ENCODE measurements around the gene FAM171A2. TPM values are rescaled to one million over a fixed set of nuclear protein-coding genes. Genes with fewer than 3 reads are reported as not detected.

Gene FAM171A2
- total RNA-seq, 3 donors from 2014 or later: 0.88 to 2.9 (median 2.7) TPM

DNA sequence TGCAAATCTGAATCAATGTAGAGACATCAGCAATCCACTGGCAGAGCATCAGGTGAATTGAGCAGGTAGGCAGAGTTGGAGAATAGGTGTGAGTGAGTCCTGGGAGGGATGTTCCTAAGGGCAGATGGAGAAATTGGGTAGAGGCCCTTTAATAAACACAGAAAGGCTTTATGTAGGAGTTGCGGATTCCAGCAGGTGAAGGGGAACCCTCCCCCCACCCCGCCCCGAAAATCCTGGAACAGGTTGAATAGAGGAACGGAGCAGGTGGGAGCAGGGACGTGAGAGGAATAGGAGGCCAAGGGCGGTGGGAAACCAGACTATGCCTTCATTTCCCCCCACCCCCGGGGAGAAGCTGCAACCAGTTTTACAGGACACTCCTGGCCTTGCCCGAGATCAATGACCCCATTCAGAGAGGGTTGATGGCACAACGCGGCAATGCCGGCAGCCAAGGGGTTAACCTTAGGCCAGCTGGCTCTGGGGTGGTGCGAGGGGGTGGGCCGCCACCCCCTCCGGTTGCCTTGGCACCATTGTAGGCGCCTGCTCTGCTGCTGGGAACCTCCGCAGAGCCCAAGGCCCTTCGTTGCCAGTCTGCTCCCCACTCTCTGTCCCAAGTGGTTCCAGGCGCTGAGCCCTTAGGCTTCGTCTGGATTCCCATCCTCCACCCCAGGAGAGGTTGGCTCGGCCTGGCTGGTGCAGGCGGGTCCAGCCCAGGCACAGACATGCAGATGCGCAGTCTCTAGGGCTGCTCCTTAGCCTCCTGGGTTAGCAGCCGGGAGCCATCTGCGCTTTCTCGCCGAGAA, 56.1 kb downstream of the FAM171A2 start:
- TF ChIP-seq, protein P1, sequence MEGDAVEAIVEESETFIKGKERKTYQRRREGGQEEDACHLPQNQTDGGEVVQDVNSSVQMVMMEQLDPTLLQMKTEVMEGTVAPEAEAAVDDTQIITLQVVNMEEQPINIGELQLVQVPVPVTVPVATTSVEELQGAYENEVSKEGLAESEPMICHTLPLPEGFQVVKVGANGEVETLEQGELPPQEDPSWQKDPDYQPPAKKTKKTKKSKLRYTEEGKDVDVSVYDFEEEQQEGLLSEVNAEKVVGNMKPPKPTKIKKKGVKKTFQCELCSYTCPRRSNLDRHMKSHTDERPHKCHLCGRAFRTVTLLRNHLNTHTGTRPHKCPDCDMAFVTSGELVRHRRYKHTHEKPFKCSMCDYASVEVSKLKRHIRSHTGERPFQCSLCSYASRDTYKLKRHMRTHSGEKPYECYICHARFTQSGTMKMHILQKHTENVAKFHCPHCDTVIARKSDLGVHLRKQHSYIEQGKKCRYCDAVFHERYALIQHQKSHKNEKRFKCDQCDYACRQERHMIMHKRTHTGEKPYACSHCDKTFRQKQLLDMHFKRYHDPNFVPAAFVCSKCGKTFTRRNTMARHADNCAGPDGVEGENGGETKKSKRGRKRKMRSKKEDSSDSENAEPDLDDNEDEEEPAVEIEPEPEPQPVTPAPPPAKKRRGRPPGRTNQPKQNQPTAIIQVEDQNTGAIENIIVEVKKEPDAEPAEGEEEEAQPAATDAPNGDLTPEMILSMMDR (IDR thresholded peaks at IDR 0.05): no peak
- TF ChIP-seq POLR2A (IDR thresholded peaks at IDR 0.05) (no peak), POLR2AphosphoS5 (IDR thresholded peaks at IDR 0.05) (no peak)
- Histone ChIP-seq H3K27ac (peak overlapping the region in 1 of 2 donors; percentile 1), H3K36me3 (no peaks in the 10 kb centered on the region), H3K4me3 (peak overlapping the region; percentile 35 to 70 (median 50)), H3K4me1 (peaks cover 0 to 6% of the 10 kb centered on the region in 2 donors), H3K9me3 (no peaks in the 10 kb centered on the region), H3K27me3 (peaks cover 0 to 3% of the 10 kb centered on the region in 2 donors)
- intact Hi-C loops (cut with DNase I; ENCODE audit: low total_unique reads): no loop called here
- DNase-seq (ENCODE audit: low spot score in 2 of 2): no peak

DNA sequence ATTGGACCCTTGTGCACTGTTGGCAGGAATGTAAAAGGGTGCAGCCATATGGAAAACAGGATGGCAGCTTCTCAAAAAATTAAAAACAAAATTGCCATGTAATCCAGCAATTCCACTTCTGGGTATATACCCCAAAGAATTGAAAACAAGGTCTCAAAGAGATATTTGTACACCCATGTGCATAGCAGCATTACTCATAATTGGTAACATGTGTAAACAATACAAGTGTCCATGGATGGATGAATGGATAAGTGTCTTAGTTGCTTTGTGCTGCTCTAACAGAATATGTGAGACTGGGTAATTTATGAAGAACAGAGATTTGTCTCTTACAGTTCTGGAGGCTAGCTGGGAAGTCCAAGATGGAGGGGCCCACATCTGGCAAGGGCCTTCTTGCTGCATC, 59.0 kb downstream of the FAM171A2 start:
- intact Hi-C loops (cut with DNase I; ENCODE audit: low total_unique reads): no loop called here
- Histone ChIP-seq H3K9me3 (no peaks in the 10 kb centered on the region), H3K27me3 (peaks cover 0 to 2% of the 10 kb centered on the region in 2 donors), H3K4me3 (no peak overlapping the region), H3K36me3 (no peaks in the 10 kb centered on the region), H3K27ac (no peak overlapping the region), H3K4me1 (peaks cover 0 to 6% of the 10 kb centered on the region in 2 donors)
- TF ChIP-seq, protein P1 (IDR thresholded peaks at IDR 0.05): no peak
- TF ChIP-seq POLR2A (IDR thresholded peaks at IDR 0.05): no peak
- no peak for TF ChIP-seq POLR2AphosphoS5 (IDR thresholded peaks at IDR 0.05)
- no peak for DNase-seq (ENCODE audit: low spot score in 2 of 2)

Other genes starting within 250 kb of the FAM171A2 start
- 10 to 100 TPM; 66.5 to 79.3 (median 75.4) TPM for gene HDAC5, start 240.2 kb downstream of the FAM171A2 start, total RNA-seq
- gene HROB, start 221.9 kb downstream of the FAM171A2 start, total RNA-seq: 1 to 10 TPM; 1.2 to 2.1 (median 1.6) TPM
- gene ASB16, start 193.1 kb downstream of the FAM171A2 start, total RNA-seq: under 1 TPM in 2 of 3 donors, not detected in 1; 0.29 to 0.33 TPM
- 10 to 100 TPM; 36.0 to 52.0 (median 40.6) TPM for gene TMUB2, start 176.9 kb downstream of the FAM171A2 start, total RNA-seq
- gene ATXN7L3, start 164.0 kb downstream of the FAM171A2 start, total RNA-seq: 10 to 100 TPM; 34.7 to 45.8 (median 38.3) TPM
- 10 to 100 TPM; 50.1 to 65.1 (median 60.6) TPM for gene UBTF, start 144.2 kb downstream of the FAM171A2 start, total RNA-seq
- under 1 TPM in 1 of 3 donors, not detected in 2; 0.33 TPM for gene SLC4A1, start 95.7 kb downstream of the FAM171A2 start, total RNA-seq
- gene RUNDC3A, start 55.3 kb downstream of the FAM171A2 start, total RNA-seq: 1 to 10 TPM in 1 of 3 donors, under 1 TPM in 1, not detected in 1; 0.48 to 1.6 TPM
- 10 to 100 TPM; 53.1 to 88.2 (median 64.2) TPM for gene SLC25A39, start 39.0 kb downstream of the FAM171A2 start, total RNA-seq
- 100 to 1,000 TPM; 166 to 372 (median 252) TPM for gene GRN, start 18.6 kb downstream of the FAM171A2 start, total RNA-seq
- 1 to 10 TPM in 2 of 3 donors, under 1 TPM in 1; 0.66 to 1.2 (median 1.1) TPM for gene ITGA2B, start 25.8 kb upstream of the FAM171A2 start, total RNA-seq
- gene GPATCH8, start 139.6 kb upstream of the FAM171A2 start, total RNA-seq: 10 to 100 TPM; 36.8 to 62.5 (median 51.5) TPM
- 1 to 10 TPM; 1.9 to 3.6 (median 3.0) TPM for gene FZD2, start 193.6 kb upstream of the FAM171A2 start, total RNA-seq